ENCODE results near the gene CXCL11.
"Not testable (repeated sequence)": the region's sequence is repeated elsewhere in the genome, so short reads cannot be mapped to it uniquely, and the experiment has no call there.

The CXCL11 gene

DNA sequence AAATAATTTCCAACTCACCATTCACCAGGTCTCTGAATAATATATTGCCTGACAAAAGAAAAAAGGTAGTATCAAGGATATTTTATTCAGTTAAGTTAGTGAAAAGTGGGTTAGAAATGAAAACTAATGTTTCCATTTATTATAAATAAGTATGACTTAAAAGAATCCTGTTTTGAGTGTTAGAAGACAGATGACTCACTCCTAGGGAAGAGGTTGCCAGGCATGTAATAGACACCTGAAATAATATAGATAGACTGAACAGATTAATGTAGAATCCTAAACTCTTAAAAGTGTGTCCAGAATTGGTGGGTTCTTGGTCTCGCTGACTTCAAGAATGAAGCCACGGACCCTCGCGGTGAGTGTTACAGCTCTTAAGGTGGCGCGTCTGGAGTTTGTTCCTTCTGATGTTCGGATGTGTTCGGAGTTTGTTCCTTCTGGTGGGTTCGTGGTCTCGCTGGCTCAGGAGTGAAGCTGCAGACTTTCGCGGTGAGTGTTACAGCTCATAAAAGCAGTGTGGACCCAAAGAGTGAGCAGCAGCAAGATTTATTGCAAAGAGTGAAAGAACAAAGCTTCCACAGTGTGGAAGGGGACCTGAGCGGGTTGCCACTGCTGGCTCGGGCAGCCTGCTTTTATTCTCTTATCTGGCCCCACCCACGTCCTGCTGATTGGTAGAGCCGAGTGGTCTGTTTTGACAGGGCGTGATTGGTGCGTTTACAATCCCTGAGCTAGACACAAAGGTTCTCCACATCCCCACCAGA, 6.5 kb upstream of the CXCL11 start:
- DNase-seq, result not testable (repeated sequence)

DNA sequence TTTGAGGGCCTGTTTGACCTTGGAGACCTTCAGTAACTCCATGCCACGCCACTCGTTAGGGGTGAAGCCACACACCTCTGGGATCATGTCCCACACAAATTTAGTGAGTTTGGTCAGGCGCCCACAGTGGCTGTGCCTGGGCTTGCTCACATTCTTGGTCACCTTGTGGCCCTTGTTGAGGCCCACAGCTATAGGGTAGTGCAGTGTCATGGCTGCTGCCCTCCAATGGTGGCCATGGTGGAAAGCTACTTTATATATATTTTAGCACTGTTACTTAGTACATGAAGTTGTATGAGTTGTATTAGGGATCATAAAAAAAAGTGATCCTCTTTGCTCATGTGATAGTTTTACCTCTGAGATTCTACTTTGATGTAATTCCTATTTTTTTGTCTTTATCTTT, 985 bp upstream of the CXCL11 start:
- DNase-seq, result peak; percentile 0

DNA sequence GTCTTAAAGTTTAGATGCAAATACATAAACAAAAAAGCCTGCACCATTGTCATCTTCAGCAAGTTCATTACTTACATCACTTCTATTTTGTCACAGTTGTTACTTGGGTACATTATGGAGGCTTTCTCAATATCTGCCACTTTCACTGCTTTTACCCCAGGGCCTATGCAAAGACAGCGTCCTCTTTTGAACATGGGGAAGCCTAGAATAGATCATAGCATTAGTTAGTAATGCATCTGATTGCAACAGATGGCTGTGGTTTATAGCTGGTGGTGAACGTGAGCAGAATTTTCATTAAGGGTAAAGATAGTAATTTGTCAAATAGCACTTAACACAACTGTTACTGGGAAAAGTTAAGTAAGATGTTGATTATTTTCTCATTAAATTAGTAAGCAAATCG, 729 bp downstream of the CXCL11 start:
- no peak for DNase-seq

DNA sequence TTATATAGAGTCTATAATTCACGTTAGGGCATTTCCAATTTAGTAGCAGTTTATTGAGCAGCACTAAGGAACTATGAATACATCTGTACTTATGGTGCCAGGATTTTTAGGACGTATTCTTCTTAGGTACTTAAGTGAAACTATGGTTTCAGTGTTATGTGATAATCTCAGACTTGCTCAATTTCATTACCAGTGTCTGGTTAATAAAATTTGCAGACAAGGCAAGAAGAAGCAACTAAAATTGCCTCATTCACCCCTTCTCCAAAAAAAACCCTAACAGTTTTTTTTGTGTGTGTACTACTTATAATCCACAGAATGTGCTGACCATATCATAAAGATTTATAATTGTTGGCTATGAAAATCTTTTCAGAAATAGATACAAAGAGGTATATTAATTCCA, 6.6 kb downstream of the CXCL11 start:
- no peak for DNase-seq

GRCh38 chr4:76028350-76028765, 7.5 kb downstream of the CXCL11 start:
- DNase-seq, result no peak

GRCh38 chr4:76024065-76024464, 11.8 kb downstream of the CXCL11 start:
- no peak for DNase-seq

GRCh38 chr4:76023389-76023788, 12.5 kb downstream of the CXCL11 start, which contains the start of gene CXCL10:
CXCL10 (minus strand) TSS chr4:76023497; CDS start chr4:76023431, 66 bp downstream.
- no peak for DNase-seq

DNA sequence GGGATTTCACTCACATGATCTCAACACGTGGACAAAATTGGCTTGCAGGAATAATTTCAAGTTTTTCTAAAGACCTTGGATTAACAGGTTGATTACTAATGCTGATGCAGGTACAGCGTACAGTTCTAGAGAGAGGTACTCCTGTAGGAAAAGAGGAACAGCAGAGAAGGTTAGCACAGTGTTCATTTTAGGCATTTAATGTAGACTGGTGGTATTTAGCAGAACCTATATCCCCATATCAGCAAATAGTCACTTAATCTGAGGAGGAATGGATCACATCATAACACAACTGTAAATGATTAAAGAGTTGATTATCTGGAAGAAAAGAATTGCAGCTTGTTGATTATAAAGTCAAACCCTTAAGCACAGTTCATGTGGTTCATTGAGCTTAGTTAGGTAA, 13.2 kb downstream of the CXCL11 start:
- DNase-seq, result no peak

- no peak for DNase-seq
Measured at GRCh38 chr4:76022031-76022430, 13.8 kb downstream of the CXCL11 start.

DNA sequence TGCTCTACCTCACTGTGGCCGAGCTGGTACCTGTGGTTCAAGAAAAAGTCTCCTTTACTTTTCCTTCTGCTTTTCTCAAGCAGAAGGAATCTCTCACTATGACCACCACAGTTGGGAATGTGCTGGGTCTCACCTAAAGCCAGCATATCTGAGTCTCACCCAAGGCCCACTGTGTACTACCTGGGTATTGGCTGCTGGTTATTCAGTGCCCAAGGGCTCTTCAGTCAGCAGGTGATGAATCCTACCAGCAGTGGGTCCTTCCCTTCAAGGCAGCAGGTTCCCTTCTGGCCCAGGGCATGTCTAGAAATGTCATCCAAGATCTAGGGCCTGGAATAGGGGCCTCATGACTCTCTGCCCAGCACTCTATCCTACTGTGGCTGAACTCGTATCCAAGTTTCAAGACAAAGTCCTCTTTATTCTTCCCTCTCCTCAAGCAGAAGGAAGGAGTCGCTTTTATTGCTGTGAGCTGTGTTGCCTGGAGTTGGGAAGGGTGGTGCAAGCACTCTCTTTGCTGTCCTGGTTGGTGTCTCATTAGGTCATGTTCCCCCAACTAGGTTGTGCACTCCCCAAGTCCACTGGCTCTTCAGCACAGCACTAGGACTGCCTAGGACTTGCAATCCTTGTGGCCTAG, 18.7 kb downstream of the CXCL11 start:
- no peak for DNase-seq

DNA sequence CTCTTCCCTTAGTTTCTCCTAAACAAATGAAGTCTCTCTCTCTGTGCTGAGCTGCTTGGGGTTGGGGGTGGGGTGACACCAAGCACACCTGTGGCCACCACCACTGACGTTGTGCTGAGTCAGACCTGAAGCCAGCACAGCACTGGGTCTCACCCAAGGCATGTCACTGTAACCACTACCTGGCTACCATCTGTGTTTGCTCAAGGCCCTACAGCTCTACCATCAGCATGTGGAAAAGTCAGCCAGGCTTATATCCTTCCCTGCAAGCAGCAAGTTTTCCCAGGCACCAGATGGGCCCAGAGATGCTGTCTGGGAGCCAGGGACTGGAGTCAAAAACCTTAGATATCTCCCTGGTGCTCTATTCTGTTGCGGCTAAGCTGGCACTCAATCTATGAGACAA, 19.5 kb downstream of the CXCL11 start:
- peak; percentile 3 for DNase-seq

GRCh38 chr4:76013540-76013939, 22.3 kb downstream of the CXCL11 start:
- no peak for DNase-seq

DNA sequence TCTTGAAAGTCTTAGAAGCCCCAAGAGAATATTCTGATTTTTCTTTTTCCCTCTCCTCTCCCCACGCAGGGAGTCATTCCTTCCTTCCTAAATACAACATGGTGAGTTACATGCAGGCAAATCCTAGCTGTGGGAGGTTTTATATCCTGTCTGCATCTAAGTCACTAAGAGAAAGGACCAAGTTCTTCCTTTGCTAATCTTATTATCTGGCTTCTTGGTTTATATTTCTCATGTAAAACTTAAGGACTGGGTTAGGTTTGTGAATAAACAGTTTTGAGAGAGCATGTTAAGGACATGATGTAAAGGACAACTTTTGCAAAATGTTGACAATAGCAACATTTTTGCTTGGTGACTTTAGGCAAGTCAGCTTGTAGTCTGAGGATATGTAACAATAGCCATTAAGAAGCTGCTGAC, 23.5 kb downstream of the CXCL11 start:
- DNase-seq, result no peak

DNA sequence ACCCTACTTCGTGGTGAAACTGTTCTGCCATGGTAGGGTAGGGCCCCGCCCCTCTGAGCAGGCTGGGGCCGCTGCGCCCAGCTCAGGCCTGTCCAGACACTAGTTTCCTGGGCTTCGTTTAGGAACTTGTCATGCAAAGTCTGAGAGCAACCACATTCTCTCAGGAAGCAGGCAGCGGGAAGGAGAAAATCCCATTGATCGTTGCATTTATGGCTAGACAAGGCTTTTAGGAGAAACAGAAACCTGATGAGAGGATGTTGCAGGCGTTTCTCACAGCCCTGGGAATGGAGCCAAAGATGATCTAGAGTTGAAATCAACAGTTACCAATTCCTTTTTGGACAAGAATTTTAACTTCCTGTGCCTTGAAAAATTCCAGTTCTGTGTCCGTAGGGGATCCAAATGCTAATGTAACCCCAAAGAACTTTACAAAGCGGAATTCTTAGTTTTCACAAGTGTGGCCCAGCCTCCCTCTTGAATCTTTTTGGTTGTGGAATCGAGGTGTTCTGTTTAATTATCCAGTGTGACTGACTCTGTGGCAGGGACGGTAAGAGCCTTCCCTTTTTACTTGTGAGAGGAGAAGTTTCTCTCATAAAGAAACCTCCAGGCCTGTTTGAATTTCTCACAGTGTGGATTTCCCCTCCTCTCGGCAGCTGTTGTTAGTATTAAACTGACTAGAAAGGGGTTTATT, 24.0 kb downstream of the CXCL11 start:
- no peak for DNase-seq

DNA sequence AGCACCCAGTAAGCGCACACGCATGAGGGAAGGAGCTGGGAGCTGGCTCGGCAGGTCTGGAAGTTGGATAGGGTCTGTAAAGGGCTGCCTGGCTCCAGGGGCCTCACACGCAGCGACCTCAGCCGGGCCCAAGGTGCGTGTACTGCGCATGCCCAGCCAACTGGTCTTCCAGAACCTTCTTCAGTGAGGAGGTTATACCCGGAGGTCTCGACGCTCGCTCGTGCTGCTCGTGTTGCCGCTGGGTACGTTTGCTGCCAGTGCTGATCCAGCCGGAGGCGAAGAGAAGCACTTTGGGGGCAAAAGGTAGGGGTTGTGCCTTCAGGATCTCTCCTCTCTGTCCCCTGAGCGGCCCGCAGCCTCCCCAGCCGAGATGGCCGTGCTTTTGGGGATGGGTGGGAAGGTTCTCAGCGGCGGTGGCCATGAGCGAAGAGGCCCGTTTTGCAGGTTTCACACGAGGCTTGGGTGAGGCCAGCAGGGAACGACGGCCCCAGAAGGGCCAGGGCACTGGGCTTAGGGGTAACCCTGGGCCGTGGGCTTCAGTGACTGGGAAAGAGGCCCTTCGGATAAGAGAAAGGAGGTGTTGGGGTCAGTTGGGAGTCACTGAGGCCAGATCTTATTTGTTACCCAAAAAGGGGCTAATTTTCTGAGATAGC, 24.7 kb downstream of the CXCL11 start:
- DNase-seq, result no peak

- DNase-seq, result no peak
Measured at GRCh38 chr4:76010576-76010975, 25.3 kb downstream of the CXCL11 start.

DNA sequence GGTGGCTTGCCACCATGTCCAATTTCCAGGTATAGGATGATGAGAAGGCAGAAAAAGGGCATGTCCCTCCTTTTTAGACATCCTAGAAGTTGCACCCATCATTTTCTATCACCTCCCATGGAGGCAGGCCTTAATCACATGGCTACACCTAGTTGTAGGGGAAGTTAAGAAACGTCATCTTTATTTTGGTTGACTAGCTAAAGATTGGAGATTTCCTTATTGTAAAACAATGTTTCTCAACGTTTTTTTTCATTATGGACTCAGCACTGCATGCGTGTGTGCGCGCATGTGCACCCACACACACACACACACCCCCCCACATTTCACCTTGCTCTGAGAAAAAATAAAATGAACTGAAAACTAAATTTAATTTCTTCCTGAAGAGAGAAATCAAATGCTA, 26.6 kb downstream of the CXCL11 start:
- no peak for DNase-seq

DNA sequence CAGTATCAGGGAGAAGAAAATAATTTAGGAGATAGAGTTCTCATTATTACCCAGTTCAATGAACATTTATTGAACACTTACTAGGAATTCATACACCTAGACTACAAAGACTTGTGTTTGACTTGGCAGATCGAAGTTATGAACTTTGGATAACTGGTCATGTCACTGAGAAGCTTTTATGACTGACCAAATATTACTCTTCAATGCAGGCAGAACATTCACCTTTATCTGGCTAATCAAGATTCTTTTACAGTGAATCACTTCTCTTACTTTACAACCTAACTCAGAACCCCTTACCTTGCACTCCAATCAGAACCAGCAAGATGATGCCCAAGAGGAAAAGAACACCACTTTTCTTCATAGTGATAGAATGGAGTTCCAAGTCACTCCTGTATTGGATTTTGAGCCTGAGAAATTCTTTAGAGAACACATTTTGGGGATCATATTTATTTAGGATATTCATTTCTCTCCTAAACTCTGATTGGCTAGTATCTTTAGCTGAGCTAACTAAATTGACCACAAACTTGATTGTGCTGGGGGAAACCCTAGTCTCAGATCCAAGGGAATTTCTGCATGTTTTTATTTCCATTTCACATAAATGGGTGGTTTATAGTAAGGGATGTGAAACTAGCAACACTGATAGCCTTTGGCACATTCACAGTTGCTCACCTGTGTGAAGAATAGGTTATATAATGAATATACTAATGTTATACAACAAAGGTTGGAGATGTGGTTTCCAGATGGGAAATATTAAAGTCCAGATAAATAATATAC, 28.6 kb downstream of the CXCL11 start, which contains the start of gene CXCL9:
Gene CXCL9, minus strand, starts transcription at position 421 of the 774 bp plus-strand sequence. Its CDS starts 60 bp downstream, at position 361.
- no peak for DNase-seq

DNA sequence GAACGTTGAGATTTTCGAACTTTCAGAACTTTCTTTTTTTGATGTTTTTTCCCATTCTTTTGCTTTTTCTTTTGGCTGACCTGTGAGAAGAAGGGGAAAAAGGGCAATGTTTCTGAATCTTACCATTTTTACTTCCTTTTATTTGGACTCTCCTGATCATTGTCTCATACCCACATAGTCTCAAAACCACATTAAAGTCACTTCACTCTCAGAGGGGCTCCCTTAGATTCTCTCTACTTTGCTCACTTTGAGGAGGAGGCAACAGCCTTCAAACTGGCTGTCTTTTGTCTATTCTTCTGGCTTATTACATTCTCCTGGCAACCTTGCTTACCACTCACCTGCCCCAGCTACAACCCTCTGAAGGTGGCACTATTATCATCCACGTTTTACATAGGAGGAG, 32.2 kb downstream of the CXCL11 start:
- no peak for DNase-seq

DNA sequence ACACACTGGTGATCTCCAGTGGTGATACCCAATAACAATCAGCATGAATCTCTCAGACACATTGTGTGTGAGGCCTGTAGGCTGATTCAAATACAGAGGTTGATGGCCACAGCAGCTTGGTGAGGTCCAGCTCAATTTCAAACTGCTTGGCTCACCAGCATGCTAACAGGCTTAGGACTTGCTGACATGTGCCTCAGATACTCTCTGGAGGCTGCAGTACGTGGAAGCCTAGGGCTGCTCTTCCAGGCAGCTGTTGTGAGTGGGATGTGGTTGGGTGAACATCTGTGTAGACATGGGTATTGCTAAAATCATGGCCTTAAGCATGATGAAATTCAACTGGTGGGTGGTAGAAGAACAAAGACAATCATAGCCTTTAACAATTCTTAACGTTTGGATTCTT, 32.8 kb downstream of the CXCL11 start:
- DNase-seq, result no peak

DNA sequence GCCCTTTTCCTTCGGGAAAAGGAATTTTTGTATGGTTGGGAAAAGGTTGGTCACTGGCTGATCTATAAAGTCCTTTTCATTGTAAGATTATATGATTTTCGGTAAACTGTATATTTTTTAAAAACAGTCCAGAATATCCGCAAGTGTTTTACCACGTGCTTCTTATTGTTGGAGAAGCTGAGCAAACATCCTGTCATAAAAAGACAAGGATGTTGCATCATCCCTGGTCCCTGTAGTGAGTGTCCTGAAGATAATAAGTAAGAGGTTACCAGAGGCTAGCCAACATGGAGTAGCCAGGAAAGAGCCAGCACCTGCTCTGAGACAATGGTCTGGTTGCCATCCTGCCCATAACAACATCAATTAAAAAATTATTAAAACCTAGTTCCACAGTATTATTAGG, 33.7 kb downstream of the CXCL11 start:
- DNase-seq, result no peak

DNA sequence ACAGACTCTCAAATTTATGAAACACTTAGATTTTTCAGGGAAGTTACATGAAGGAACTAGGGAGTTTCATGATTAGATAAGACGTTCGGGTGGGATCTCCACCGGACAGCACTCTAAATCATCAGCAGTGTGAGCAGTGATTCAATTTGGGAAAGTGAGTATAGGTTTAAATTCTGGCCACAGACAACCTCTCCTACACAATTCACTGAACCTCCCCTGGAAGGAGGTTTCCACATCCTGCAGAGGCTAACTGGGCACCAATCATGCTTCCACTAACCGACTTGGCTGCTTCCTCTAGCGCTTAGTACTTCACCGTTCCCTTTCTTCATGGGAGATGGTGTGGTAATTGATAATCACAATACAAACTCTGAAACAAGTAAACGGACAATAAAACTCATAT, 34.2 kb downstream of the CXCL11 start:
- DNase-seq, result no peak

DNA sequence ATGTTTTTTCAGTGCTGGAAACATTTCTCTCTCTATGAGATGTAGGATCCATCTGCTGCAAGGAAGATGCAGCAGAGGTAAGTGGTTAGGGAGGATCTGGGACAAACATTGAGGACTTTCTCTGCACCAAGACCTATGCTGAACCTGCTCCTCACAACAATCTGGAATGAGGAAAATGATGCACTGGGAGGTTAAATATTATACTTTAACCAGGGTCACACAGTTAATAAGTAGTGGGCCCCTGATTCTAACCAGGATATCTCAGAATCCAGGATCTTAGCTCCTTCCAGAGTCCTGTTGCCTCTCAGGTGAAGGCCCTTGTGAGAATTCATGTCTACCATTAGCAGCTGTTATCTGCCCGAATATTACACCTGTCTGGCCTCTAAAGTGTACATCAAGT, 35.6 kb downstream of the CXCL11 start:
- DNase-seq, result no peak
